HG03442 (cell line): ENCODE data around the gene EMCN.

Experiments used
- ATAC-seq: cut with Tn5 transposase; IDR thresholded peaks from one replicate; pipeline ENCODE4 v1.9.1; 2021; ENCODE audit warnings: mild to moderate bottlenecking, moderate library complexity; ENCODE audit not compliant: unreplicated experiment

The EMCN gene

DNA sequence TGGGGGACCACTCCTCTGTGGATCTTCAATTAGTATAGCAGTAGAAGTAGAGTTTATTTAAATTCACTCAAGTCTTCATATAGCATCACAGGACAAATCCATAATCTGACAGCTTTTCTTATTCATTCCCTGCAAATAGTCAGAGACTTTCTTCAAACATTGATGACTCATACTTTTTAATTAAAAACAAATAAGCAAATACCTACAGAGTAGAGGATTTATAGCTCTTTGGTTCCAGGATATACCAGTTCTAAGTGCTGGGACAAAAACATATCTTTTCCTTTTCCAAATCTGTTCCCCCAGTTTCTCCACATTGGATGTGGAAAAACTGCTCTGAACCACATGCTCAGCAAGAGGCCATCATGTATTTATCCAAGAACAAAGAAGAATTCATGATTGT lies 24.1 kb downstream of the EMCN start:
- ATAC-seq, result no peak

DNA sequence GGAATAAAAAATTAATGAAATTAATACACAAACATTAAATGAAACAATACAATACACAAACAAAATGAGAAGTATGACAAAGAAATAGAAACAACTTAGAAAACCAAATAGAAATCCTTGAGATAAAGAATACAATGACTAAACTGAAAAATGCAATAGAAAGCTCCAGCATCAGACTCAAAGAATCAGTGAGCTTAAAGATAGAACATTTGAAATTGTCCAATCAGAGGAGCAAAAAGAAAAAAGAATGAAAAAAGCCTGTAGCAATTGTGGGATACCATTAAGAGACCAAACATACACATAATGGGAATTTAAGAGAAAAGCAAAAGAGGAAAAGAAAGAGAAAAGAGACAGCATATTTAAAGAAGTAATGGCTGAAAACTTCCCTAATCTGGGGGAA lies 25.7 kb downstream of the EMCN start:
- no peak for ATAC-seq

DNA sequence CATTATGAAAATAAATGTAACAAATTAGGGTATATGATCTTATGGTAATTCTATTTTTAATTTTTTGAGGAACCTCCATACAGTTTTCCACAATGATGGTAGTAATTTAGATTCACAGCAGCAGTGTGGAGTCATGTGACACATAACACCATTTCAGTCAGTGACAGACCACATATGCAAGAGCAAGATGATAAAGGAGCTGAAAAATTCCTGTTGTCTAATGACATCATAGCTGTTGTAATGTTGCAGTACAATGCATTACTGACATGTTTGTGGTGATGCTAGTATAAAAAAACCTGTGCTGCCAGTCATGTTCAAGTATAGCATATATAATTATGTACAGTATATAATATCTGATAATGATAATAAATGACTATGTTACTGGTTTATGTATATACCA lies 28.5 kb downstream of the EMCN start:
- ATAC-seq, result no peak

DNA sequence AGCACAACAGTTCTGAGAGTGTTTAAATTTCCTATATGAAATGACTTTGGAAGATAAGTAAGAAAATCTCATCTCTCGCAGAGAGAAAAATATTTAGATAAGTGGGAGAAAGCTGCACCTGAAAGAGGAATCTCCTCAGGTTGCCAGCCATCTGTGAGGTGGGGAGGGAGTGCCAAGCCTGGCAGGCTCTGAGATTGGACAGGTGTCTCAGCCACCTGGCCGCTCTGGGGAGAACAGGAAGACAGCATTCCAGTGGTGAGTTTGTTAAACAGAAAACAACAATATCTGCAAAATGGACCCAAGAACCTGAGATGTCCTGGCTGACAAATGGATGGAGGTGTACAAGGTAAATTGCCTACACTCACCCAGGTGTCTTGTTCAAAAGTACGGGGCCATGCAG lies 31.3 kb downstream of the EMCN start:
- no peak for ATAC-seq

DNA sequence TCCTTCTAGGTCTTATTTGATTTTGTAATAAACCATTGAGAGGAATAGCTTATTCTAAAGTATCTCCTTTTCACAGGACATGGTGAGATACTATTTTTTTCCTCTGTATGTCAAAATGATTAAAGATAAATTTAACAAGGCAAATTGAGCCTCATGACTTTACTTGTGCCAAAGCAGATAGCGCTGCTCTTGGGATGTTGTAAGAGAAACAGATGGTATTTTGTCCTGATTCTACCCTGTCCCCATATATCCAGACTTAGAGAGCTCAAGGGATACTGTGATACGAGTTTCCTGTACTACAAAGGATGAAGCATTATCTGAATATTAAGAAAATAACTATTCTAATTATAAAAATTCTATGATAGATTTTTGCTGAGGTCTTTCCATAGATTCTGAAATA lies 34.0 kb downstream of the EMCN start:
- ATAC-seq, result no peak

DNA sequence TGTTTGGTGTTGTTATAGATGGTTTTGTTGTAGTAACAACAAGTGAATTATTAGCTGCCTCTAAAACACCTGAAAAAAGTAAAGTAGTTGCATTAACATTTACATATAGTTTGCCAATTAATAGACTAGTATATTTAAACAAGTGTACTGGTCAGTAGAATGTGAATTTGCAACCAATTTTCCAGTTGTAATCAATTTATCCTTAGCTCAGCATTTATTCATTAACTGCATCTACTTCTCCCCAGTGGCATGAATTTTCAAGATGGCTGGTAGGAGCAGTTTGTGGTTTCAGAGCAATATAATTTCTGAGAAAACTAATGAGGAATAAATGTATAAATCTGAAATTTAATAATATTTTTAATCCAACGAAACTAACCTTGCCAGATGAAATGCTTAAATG lies 37.9 kb downstream of the EMCN start:
- no peak for ATAC-seq

DNA sequence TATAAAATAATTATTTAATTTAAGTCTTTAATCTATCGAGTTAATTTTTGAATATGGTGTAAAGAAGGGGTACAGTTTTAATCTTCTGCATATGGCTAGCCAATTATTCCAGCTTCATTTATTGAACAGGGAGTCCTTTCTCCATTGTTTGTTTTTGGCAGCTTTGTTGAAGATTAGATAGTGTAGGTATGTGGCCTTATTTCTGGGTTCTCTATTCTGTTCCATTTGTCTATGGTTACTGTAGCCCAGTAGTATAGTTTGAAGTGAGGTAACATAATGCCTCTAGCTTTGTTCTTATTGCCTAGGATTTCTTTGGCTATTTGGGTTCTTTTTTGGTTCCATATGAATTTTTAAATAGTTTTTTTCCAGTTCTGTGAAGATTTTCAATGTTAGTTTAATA lies 48.3 kb downstream of the EMCN start:
- ATAC-seq, result no peak

DNA sequence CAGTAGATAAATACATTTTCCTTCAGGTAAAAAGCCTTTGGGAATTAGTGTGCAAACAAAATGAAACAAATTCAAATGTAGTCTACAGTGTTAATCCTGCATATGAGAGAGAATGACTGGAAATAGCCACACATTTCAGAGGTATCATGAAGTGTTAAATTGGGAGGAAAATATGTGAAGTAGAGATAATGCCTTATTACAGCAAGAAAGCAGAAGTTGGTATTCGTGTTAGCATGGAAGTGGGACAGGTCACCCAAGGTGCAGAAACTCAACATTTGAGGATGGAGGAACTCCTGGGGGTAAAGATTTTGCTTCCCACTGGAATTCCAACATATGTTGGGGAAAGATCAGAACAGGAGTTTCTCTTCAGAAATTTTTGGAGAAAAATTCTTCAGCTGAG lies 51.3 kb downstream of the EMCN start:
- ATAC-seq, result no peak

DNA sequence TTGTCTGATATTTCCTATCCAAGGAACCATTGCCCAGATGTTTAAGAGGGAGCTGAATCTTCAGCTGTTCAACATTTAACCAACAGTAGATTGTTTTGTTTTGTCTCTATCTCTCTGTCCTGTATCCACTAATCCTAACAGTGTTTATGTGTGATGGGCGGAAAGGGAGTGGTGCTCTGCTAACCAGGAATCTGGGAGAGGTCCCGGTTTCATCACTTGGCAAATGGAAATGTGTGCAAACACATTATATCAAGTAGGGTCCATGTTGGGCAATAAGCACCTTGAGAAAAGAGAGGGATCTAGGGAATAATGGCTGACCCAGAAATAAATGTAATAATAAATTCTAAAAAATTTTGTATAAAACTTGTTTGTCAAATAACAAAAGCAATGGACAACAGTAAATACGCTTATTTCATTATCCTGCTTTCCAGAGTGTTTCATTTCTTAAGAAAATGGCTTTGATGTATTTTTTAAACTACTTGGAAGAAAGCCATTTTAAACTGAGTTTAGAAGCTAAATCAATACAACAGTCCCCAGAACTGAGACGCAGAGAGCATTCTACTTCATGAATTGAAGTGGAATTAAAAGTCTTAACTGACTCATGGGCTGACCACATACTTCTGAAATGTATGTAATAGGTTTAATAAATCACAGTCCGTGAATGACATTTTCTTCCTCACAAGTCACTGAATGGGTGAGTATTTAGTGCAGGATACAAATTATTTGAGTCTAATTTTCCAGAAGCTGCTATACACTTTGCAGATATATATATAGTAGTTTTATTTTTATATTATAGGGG lies 55.8 kb downstream of the EMCN start:
- no peak for ATAC-seq

DNA sequence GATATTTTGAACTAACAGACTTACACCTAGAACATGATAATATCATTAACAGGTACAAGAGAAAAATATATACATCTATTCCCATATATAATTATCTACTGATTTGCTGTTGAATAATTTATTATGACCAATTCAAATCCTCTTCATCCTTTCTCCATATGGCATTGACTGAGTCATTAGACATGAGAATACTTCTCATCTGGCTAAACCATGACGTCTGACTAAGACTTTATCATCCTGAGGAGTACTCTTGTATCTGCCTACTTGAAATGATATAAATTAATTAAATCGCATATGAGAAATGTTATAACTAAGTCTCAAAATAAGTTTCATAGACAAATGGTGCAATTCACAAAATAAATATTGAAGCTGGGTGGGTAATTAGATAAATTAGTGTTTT lies 67.4 kb downstream of the EMCN start:
- ATAC-seq, result no peak

DNA sequence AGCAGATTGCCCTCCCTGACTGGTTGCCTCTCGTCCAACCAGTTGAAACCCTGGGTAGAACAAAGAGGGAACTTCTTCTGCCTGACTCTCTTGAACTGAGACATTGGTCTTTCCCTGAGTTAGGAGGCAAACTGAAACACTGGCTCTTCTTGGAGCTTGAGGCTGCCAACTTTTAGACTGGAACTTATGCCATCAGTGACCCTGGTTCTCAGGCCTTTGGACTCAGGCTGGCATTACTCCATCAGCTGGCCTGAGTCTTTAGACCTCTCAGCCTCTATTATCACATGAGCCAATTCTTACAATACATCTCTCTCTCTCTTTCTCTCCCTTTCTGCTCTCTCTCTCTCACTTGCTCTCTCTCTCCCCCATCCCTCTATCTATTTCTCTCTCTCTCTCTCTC lies 86.4 kb downstream of the EMCN start:
- ATAC-seq, result no peak

DNA sequence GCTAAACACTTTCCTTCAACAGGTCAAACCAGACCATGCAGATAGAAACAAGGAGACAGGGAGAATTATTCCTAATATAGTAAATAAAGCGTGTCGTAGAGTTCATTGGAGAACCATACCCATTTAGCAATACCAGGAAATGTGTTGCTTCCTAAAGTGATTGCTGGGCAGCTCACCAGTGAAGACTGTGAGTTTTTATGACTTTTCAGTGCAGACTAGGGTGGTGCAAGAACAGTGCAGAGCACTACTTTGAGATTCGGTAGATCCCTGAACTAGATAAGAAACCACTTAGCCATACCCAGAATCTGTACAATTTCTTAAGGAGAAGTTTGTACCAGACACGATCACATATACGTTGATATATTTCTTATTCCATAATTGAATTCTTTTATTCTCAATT lies 87.4 kb downstream of the EMCN start:
- no peak for ATAC-seq

DNA sequence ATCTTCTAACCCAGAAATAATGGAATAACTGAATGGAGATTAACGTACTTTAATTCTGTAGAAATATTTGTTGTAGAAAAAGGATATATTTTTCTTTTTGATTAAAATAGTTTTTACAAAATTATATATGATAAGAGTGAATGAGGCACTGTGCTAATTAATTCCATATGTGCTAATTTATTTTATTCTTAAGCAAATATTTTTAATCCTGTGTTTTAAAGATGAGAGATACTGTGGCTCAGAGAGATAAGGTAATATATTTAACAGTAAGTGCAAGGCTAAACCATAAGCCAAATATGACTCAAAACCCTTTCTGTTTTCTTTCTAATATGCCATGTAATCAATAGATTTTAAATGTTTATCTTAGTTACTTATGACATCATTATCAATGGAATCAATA lies 88.2 kb downstream of the EMCN start:
- no peak for ATAC-seq

DNA sequence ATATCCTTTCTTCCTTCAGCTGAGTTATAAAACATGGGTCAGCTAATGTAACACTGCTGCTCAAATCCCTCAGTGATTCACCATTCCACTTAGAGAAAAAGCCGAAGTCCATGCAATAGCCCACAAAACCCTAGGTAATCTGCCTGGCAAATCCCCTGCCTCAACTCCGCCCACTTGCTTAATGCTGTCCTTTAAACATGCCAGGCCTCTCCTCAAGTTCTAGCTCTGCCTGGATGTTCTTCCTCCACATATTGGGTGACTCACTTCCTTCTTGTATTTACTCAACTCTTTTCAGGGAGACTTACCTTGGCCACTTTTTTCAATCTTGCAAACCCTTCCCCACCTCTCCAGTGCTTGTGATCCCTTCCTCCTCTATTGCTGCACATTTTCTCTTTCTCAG lies 89.8 kb downstream of the EMCN start:
- ATAC-seq, result no peak

DNA sequence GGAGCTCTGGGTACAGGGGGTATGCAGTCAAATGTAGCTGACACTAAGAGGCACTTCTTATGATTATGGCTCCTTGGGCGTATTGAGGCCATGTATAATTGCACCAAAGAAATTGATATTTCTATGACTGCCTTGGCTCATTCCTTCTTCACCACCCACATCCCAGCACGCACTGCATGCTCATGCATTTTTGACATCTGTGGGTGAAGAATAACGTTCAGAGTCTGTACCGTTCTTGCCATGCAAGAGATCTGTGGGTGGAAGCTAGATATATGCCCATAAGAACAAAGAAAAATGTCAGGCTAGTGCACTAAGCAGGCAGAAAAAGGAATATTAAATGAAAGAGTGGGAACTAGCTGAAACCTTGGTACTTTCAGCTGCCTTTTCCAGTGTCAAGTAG lies 93.4 kb downstream of the EMCN start:
- no peak for ATAC-seq

DNA sequence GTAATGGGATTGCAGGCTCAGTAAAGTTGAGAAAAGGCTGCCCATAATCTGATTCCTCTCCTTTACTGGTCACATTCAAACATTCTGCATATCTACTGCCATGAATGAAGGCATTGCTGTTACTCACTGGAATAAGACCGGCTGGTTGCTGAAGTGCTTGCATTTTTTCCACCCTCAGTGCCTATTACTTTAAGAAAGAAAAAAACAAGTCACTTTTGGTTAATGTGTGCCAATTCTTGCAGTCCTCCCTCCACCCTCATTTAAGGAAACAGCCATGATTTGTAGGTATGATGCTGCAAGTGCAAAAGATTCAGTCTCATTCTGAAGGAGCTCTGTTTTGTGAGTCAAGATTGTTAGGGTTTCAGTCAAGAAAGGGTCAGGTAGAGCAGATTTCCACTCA lies 94.9 kb downstream of the EMCN start:
- no peak for ATAC-seq

DNA sequence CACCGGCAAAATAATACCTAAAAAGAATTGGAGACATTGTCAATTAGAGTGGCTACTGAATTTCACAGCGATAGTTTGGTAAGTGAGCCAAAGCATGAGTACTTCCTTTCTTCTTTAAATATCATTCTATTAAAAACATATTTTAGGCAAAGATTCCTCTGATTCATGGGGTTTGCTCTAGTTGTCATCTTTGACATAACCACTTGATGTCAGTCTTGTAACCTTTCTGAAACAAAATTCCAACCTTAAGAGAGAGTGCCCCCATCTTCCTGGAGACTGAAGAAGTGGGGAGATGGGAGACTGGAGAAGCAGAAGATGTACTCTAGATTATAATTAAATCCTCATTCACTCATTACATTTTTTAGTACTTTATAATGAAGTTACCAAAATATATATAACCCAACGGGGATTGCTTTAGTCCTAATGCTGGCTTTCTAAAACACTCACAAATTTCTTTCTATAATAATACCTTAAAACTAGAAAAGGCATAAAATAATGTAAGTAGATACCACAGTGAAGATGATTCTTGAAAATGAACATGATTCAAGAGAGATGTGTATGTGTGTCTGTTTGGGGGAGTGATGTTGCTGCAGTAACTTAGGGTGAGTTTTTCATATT lies 96.4 kb downstream of the EMCN start:
- peak; percentile 47 for ATAC-seq

DNA sequence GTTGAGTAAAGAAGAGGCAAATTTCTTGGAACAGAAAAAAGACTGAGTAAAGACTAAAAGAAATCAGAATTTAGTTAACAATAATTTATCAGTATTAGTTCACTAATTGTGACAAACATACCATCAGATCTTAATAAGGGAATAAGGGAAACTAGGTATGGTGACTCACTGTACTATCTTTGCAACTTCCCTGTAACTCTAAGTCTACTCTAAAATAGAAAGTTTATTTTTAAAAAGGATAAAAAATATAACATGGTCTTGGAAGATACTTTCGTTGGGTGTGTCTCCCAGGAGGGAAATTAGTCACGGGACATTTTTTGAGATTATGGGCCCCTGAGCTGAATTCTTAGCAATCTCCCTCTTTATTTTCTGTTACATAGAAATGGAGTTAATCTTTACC lies 97.3 kb downstream of the EMCN start:
- ATAC-seq, result no peak

DNA sequence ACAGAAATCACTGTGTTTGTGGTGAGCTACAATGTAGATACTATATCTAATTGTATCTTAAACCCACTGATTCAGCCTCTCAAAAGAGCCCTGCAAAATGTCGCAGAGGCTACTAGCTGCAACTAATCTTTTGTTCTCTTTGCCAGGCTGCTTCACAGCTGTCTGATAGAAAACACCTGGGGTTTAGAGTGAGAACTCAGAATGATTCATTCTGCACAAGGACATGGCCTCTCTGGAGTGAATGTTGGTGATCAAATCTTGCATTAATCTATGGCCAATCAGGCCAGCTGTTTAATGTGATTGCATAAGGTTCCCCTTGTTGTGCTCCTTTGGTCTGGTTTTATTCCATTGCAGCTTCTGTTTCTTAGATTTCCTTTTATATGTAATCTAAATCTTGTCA lies 100.3 kb downstream of the EMCN start:
- ATAC-seq, result no peak

DNA sequence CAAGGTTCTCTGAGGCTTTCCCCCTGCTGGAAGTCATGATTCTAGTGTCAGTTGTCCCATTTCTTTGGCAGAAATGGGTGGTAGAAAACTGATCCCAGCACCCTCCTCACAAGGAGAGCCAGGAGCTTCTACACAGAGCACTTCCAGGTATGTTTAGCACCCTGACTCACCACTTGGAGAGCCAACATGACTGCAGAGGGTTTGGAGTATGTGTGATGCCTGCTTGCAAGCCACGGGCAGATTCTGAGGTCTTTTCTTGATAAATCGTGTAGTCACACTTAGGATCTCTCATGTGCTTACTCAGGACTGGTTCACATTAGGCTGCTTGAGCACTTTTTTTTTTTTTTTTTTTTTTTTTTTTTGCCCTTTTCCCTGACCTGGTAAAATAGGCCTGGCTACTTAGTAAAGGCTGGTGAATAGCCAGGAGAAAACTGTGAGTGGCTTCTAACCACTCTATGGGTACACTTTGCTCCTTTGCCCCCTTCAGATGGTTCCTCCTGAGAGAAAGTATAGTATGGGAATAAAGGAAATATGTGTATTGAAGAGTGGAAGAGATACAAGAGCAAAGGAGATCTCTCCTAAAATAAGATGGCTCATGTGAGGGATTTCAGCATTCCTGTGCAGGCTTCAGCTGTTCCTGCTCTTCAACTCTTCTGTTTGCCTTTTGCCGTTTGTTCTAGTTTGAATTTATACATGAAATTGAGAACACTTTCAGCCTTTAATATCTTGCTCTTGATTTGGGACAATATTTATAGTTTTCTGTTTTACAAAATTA lies 103.6 kb downstream of the EMCN start:
- ATAC-seq, result no peak

DNA sequence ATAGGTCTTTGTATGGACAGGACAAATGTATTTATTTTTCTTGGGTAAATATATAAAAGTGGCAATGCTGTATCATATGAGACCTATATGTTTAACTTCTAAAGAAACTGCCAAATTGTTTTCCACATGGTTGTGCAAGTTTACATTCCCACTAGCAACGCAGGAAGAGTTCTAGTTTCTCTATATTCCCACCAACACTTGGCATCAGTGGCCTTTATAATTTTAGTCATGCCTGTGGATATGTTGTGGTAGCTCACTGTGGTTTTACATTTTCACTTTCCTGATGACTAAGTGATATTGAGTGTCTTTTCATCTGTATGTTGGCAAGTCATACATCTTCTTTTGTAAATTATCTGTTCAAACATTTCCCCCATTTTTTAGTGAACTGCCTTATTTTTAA lies 126.0 kb downstream of the EMCN start:
- peak; percentile 84 for ATAC-seq

DNA sequence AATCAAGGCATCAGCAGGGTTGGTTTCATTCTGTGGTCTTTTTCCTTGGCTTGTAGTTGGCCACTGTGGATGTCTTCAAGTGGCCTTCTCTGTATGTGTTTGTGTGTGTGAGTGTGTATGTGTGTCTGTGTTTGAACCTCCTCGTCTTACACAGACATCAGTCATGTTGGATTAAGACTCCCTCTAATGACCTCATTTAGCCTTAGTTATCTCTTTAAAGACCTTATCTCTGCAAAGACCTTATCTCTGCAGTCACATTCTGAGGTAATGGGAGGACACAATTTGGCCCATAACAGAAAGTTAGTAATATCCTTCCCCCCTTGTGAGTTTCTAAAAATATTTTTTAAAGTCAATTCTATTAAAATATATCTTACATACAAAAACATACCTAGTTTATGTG lies 126.7 kb downstream of the EMCN start:
- no peak for ATAC-seq
